Osteocyte (in vitro differentiated cells): Measurements from ENCODE around the gene NFKBIA. TPM values are rescaled to one million over a fixed set of nuclear protein-coding genes. Genes with fewer than 3 reads are reported as not detected.
"Not testable (repeated sequence)": the region's sequence is repeated elsewhere in the genome, so short reads cannot be mapped to it uniquely, and the experiment has no call there.

ENCODE experiments used
- DNase-seq: peaks from one replicate; pipeline ENCODE4 v3.0.0; 2021; ENCODE audit warnings: mixed read lengths; ENCODE audit not compliant: unreplicated experiment; ENCODE audit errors: extremely low spot score
- H3K27ac Mint-ChIP-seq: one replicate; pipeline ENCODE4 v1.8.0; 2021; ENCODE audit warnings: mild to moderate bottlenecking, mixed read lengths; ENCODE audit not compliant: unreplicated experiment
- H3K27me3 Mint-ChIP-seq: one replicate; pipeline ENCODE4 v1.8.0; 2021; ENCODE audit warnings: mixed read lengths; ENCODE audit not compliant: unreplicated experiment
- H3K36me3 Mint-ChIP-seq: one replicate; pipeline ENCODE4 v1.8.0; 2021; ENCODE audit warnings: mixed read lengths; ENCODE audit not compliant: unreplicated experiment
- H3K4me1 Mint-ChIP-seq: one replicate; pipeline ENCODE4 v1.8.0; 2021; ENCODE audit warnings: mixed read lengths; ENCODE audit not compliant: unreplicated experiment
- H3K4me3 Mint-ChIP-seq: one replicate; pipeline ENCODE4 v1.8.0; 2021; ENCODE audit warnings: mild to moderate bottlenecking, moderate library complexity, mixed read lengths; ENCODE audit not compliant: unreplicated experiment
- H3K9me3 Mint-ChIP-seq: one replicate; pipeline ENCODE4 v1.8.0; 2021; ENCODE audit warnings: mixed read lengths; ENCODE audit not compliant: unreplicated experiment
- CTCF ChIP-seq: fragments of 200-600 bp; sonication (generic); IDR thresholded peaks from 2 replicates; pipeline ENCODE4 v1.5.0; 2021; ENCODE audit warnings: antibody characterized with exemption, mild to moderate bottlenecking, moderate library complexity
- total RNA-seq: library from RNA; stranded (reverse); gene quantifications from 2 replicates; pipeline ENCODE4 v1.2.1, GENCODE V29; 2021

Gene NFKBIA
- total RNA-seq, 1 donor from 2014 or later = 58.9 TPM

GRCh38 chr14:35380794-35381193 lies 23.8 kb downstream of the NFKBIA start:
- no peak for TF ChIP-seq CTCF
- no peaks in the 10 kb centered on the region for H3K27me3 Mint-ChIP-seq
- H3K9me3 Mint-ChIP-seq = no peaks in the 10 kb centered on the region
- no peak overlapping the region for H3K4me3 Mint-ChIP-seq
- peaks cover 45% of the 10 kb centered on the region for H3K4me1 Mint-ChIP-seq
- DNase-seq = no peak
- H3K36me3 Mint-ChIP-seq = no peaks in the 10 kb centered on the region
- no peak overlapping the region for H3K27ac Mint-ChIP-seq

- not testable (repeated sequence) for H3K27ac Mint-ChIP-seq, H3K27me3 Mint-ChIP-seq, H3K4me3 Mint-ChIP-seq, H3K36me3 Mint-ChIP-seq, DNase-seq, H3K9me3 Mint-ChIP-seq
- H3K4me1 Mint-ChIP-seq = peaks cover 36% of the 10 kb centered on the region
Measured at GRCh38 chr14:35379234-35379933, 25.2 kb downstream of the NFKBIA start.

GRCh38 chr14:35378425-35379233 lies 25.9 kb downstream of the NFKBIA start:
- Mint-ChIP-seq H3K36me3 (no peaks in the 10 kb centered on the region), H3K9me3 (no peaks in the 10 kb centered on the region), H3K27ac (peak overlapping the region; percentile 61), H3K4me1 (peaks cover 35% of the 10 kb centered on the region), H3K27me3 (no peaks in the 10 kb centered on the region), H3K4me3 (no peak overlapping the region)
- TF ChIP-seq CTCF = peak; percentile 10
- no peak for DNase-seq

GRCh38 chr14:35375558-35376025 lies 29.0 kb downstream of the NFKBIA start:
- TF ChIP-seq CTCF = no peak
- DNase-seq = no peak
- Mint-ChIP-seq H3K27ac (peak overlapping the region; percentile 44), H3K4me1 (peaks cover 32% of the 10 kb centered on the region), H3K27me3 (no peaks in the 10 kb centered on the region), H3K4me3 (no peak overlapping the region), H3K36me3 (no peaks in the 10 kb centered on the region), H3K9me3 (peaks cover 4% of the 10 kb centered on the region)

- Mint-ChIP-seq H3K27ac (peak overlapping the region; percentile 82), H3K36me3 (no peaks in the 10 kb centered on the region), H3K27me3 (no peaks in the 10 kb centered on the region), H3K4me3 (no peak overlapping the region), H3K9me3 (peaks cover 4% of the 10 kb centered on the region), H3K4me1 (peaks cover 39% of the 10 kb centered on the region)
- no peak for TF ChIP-seq CTCF
- DNase-seq = no peak
Measured at GRCh38 chr14:35374263-35374712, 30.3 kb downstream of the NFKBIA start.

GRCh38 chr14:35373208-35373607 lies 31.3 kb downstream of the NFKBIA start:
- not testable (repeated sequence) for H3K27me3 Mint-ChIP-seq, DNase-seq, H3K36me3 Mint-ChIP-seq, H3K9me3 Mint-ChIP-seq, H3K4me3 Mint-ChIP-seq
- Mint-ChIP-seq H3K27ac (peak overlapping the region; percentile 59), H3K4me1 (peaks cover 39% of the 10 kb centered on the region)
